Endometrial microvascular endothelial cells (primary cell): ENCODE data around the gene TIAM1. TPM values are rescaled to one million over a fixed set of nuclear protein-coding genes. Genes with fewer than 3 reads are reported as not detected.

ENCODE experiments used
- in situ Hi-C: cut with HindIII; loops from 2 replicates; pipeline ENCODE4 v1.10.0; 2017; ENCODE audit warnings: low sequenced_read_pairs, low pct_unique_long_range_greater_than_20kb; ENCODE audit errors: inconsistent ontology term
- total RNA-seq: library from RNA; depleted of rRNA; stranded (reverse); fragments of >200 nt; gene quantifications from one replicate; pipeline ENCODE4 v1.2.3, GENCODE V29; 2015; ENCODE audit errors: inconsistent ontology term

The TIAM1 gene
- total RNA-seq, 1 donor from 2014 or later = 4.5 TPM

DNA sequence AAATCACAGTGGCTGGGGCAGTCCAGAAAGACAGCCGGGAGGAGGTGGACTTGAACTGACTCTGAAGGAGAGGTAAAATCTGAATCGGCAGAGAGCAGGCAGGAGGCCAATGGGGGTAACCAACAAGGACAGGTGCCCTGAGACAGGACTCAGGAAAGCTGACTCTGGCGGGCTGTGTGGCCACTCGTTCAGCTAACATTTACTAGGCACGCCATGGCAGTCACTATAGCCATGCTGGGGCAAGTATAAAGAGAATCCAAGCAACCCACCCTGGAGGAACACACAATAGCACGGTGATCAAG lies 7.4 kb downstream of the TIAM1 start:
- in situ Hi-C loops = no loop called here

- in situ Hi-C loops = no loop called here
Measured at GRCh38 chr21:31335957-31336738, 7.9 kb downstream of the TIAM1 start.

GRCh38 chr21:31334648-31335121 lies 9.4 kb downstream of the TIAM1 start:
- in situ Hi-C loops = no loop called here

- in situ Hi-C loops = no loop called here
Measured at GRCh38 chr21:31332525-31332924, 11.5 kb downstream of the TIAM1 start.

DNA sequence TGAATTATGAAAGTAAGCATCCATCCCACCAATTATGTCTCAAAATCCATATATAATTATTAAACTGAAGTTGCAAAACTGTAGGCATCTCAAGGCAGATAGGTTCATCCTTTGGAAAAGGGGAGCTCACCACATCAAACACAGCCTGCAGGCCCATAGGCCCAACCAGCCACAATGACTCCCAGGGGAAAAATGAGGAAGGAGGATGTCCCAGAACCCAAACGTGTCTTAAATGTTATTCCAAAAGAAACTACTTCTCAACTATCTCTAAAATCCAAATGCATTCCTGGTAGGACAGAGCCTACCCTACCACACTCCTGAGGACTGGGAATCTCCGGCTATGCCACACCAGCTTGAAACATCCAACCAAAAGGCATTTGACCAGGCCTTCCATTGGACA lies 12.8 kb downstream of the TIAM1 start:
- in situ Hi-C loops = no loop called here

- in situ Hi-C loops = no loop called here
Measured at GRCh38 chr21:31330144-31330483, 13.9 kb downstream of the TIAM1 start.

- in situ Hi-C loops = no loop called here
Measured at GRCh38 chr21:31329456-31330143, 14.5 kb downstream of the TIAM1 start.

GRCh38 chr21:31326522-31327242 lies 17.4 kb downstream of the TIAM1 start:
- in situ Hi-C loops = no loop called here

- in situ Hi-C loops = no loop called here
Measured at GRCh38 chr21:31318971-31319370, 25.1 kb downstream of the TIAM1 start.

DNA sequence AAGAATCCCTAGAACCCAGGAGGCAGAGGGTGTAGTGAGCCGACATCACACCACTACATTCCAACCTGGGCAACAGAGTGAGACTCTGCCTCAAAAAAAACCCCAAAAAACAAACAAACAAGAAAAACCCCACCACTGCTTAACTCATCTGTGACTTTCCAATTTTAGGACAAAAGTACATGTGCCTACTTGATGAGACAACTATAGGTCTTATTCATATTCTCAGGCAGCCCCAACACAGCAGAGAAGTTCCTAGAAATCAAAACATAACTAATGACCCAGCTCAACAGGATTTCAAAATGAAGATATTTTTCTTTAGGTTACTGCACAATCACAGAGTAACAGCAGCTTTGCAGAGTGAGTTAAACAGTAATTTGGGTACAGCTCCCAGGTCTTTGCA lies 26.4 kb downstream of the TIAM1 start:
- in situ Hi-C loops = no loop called here

- in situ Hi-C loops = no loop called here
Measured at GRCh38 chr21:31316488-31317169, 27.4 kb downstream of the TIAM1 start.

DNA sequence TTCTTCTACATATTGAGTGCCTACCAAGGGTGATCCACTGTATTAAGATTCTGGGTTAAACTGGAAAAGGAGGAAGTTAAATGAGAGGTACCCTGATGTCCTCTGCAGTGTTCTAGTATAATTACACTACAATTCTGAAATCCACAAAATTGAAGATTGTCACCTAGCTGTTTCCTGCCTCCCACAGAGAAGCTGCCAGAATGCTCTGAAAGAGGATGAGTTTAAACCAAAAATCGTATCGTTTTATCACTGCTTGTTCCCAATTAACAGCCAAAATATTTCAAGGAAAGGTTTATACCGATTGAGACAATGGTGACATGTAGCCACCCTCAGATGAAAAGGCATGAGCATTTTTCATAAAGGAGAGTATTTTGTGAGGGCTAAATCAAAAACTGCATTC lies 28.0 kb downstream of the TIAM1 start:
- in situ Hi-C loops = no loop called here

DNA sequence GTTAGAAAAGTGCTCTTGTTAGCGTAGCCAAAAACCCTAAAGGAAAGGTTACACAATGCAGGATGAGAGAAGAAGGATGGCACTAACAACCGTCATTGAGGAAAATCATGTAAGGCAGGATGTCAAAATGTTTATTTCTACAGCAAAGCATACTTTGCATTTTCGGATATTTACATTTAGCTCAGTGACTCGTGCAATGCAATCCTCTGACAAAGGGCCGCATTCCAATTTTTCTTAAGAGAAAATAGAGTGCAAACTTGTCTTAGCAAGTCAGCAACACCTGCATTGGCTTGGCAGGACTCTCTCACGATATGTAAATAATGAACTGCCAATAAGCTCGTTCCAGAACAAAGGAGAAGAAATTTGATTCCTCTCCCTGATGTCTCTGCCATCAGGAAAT lies 33.3 kb downstream of the TIAM1 start:
- in situ Hi-C loops = no loop called here

GRCh38 chr21:31308584-31308983 lies 35.5 kb downstream of the TIAM1 start:
- in situ Hi-C loops = no loop called here

DNA sequence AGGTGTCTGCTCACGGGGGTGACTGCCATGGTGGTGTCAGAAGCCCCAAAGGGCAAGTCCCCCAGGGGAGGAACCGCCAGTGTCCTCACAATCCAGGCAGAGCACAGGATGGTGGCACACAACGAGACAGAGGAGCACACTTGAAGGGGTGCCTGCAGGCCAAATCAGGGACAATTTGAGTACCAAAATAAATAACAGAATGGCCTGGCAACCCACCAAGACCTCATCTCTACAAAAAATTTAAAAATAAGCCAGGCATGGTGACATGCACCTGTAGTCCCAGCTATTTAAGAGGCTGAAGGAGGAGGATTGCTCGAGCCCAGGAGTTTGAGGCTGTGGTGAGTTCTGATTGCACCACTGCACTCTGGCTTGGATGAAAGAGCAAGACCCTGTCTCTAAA lies 38.2 kb downstream of the TIAM1 start:
- in situ Hi-C loops = no loop called here

DNA sequence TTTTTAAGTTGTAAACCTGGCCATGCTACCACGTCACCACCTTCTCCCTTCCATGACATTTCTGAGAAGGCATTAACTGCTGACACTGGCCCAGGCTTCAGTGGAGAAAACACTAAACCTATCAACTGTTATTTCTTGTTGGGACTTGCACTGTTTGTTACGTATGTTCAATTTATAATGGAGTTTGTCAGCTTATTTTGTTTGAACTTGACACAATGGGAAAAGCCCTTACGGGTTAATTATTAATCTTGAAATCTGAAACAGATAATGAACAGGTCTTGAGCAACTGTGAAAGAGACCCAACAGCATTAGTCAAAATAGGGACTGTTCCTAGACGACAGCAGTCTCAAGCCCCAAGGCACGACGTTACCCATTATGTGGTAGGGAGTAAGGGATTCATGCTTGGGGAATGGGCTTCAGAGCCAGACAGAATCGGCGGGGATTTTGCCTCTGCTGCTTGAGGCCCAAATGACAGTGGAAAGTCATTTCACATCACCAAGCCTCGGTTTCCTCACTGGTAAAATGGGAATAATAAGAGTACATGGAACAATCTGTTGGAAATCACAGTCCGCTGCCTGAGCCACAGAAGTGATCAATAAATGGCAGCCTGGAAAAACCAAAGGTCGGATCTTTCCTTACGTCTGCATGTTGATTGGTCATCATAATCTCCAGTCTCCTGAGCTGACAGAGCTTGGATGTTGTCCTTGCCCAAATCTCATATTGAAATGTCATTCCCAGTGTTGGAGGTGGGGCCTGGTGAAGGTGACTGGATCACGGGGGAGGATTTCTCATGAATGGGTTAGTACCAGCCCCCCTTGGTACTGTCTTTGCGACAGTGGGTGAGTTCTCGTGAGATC lies 44.5 kb downstream of the TIAM1 start:
- in situ Hi-C loops = no loop called here

DNA sequence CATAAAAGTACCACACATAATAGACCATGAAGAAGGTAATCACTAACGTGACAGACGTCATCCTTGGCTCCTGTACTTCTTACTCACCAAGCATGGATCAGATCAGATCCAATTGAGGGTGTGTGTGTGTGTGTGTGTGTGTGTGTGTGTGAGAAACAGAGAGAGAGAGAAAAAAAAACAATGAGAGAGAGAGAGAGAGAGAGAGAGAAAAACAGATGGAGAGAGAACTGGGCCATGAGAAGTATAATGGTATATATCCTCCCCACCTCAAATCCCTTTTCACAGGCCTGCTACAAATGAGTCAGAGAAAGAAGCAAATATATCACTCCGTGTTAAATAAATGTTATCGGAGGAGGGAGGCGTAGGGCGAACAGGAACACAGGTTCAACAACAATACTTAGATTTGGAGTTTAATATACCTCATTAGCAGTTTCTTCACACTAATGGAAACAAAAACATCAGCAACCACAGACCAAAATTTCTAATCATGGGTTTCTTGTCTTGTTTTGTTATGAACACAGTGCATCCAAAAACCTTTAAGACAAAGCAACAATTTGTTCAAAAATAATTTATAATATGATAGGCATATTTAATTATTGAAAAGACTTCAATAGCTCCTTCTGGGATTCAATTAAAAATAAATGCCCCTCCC lies 45.3 kb downstream of the TIAM1 start:
- in situ Hi-C loops = no loop called here

- in situ Hi-C loops = no loop called here
Measured at GRCh38 chr21:31297806-31298205, 46.3 kb downstream of the TIAM1 start.
